HUES48 (cell line): ENCODE data around the gene MASP1.
"Not testable (repeated sequence)": the region's sequence is repeated elsewhere in the genome, so short reads cannot be mapped to it uniquely, and the experiment has no call there.

Experiments used
- H3K27ac ChIP-seq: one replicate; pipeline ENCODE4 v1.7.0; 2013; ENCODE audit warnings: low read depth, low read length, inconsistent platforms
- H3K27me3 ChIP-seq: 2 replicates; pipeline ENCODE4 v1.6.1; 2013; ENCODE audit warnings: mild to moderate bottlenecking, low read length; ENCODE audit not compliant: control insufficient read depth, insufficient read depth
- H3K36me3 ChIP-seq: 2 replicates; pipeline ENCODE4 v1.6.1; 2013; ENCODE audit warnings: low read length; ENCODE audit not compliant: control insufficient read depth, insufficient read depth
- H3K4me1 ChIP-seq: 2 replicates; pipeline ENCODE4 v1.6.1; 2013; ENCODE audit warnings: mild to moderate bottlenecking, low read length; ENCODE audit not compliant: control insufficient read depth, insufficient read depth
- H3K4me3 ChIP-seq: 2 replicates; pipeline ENCODE4 v1.5.1; 2013; ENCODE audit warnings: mild to moderate bottlenecking, low read depth, low read length
- H3K9ac ChIP-seq: 2 replicates; pipeline ENCODE4 v1.6.1; 2013; ENCODE audit warnings: mild to moderate bottlenecking, low read depth, low read length, moderate library complexity
- H3K9me3 ChIP-seq: 2 replicates; pipeline ENCODE4 v1.6.1; 2013; ENCODE audit warnings: low read length; ENCODE audit not compliant: control insufficient read depth, insufficient read depth

Gene MASP1

DNA sequence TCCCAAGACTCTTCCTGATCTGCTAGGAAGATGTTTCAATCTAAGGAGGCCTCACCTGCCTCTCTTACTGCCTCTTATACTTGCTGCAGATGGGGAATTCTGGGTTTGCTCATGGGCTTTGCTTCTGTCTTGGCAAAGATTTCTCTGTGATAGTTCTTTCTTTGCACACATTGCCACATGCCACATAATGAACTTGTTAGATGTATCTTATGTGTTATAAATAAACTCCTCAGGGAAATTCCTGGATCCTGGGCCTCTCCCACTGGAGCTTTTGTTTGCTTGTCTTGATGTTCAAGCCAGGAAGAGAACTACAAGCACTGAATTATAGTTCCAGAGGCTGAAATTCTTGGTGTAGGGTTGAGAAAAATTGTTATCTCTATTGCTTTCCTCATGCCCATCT lies 82.0 kb downstream of the MASP1 start:
- peaks cover 23% of the 10 kb centered on the region for H3K9me3 ChIP-seq
- no peak overlapping the region for H3K9ac ChIP-seq
- peaks cover 15% of the 10 kb centered on the region for H3K4me1 ChIP-seq
- no peak overlapping the region for H3K4me3 ChIP-seq
- no peaks in the 10 kb centered on the region for H3K27me3 ChIP-seq
- H3K27ac ChIP-seq, result no peak overlapping the region
- H3K36me3 ChIP-seq, result no peaks in the 10 kb centered on the region

DNA sequence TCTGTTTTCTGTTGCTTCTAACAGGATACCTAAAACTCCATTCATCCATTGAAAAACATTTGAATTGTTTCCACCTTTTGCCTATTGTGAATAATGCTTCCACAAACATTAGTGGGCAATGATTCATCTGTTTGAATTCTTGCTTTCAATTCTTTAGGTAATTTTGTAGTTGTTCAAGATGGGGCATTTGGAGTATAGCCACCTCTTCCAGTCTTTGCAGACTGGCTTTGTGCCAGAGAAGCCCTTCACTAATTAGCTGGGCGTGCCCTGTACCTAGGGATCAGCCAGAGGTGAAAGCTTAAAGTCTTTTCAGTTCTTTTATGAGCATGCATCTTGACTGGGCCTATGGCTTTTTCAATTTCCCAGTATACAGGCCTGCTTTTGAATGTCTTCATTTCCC lies 83.4 kb downstream of the MASP1 start:
- Histone ChIP-seq H3K27me3 (no peaks in the 10 kb centered on the region), H3K4me3 (no peak overlapping the region), H3K36me3 (no peaks in the 10 kb centered on the region), H3K9me3 (peaks cover 23% of the 10 kb centered on the region), H3K27ac (no peak overlapping the region), H3K4me1 (peaks cover 15% of the 10 kb centered on the region), H3K9ac (no peak overlapping the region)

DNA sequence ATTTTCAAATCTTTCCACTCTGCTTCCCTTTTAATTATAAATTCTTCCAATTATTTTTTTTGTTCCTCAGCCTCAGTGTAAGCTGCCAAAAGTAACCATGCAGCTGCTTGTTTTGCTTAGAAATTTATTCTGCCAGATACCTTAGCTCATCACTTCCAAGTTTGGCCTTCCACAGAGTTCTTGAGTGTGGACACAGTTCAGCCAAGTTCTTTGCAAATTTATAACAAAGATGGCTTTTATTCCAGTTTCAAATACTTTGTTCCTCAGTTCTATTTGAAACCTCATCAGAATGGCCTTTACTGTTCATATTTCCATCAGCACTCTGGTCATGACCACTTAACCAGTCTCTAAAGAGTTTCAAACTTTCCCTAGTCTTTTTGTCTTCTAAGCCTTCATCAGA lies 83.9 kb downstream of the MASP1 start:
- Histone ChIP-seq H3K9ac (no peak overlapping the region), H3K4me3 (no peak overlapping the region), H3K27me3 (no peaks in the 10 kb centered on the region), H3K4me1 (peaks cover 15% of the 10 kb centered on the region), H3K36me3 (no peaks in the 10 kb centered on the region), H3K9me3 (peaks cover 23% of the 10 kb centered on the region), H3K27ac (no peak overlapping the region)

DNA sequence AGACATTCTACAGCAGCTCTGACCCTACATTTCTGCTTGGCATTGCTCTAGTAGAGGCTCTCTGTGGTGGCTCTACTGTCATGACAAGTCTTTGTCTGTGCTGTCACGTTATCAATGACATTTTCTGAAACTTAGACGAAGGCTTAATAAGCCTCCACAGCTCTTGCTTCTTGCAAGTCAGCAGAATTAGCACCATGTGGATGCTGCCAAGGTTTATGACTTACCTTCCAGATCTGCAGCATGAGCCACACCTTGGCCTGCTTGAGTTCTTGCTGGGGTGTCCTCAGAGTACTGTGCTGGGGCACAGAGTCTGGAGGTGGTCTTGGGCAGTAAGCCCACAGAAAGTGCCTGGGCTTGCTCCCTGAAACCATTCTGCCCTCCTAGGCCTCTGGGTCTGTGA lies 84.5 kb downstream of the MASP1 start:
- Histone ChIP-seq H3K36me3 (no peaks in the 10 kb centered on the region), H3K9me3 (peaks cover 23% of the 10 kb centered on the region), H3K4me3 (no peak overlapping the region), H3K27me3 (no peaks in the 10 kb centered on the region), H3K9ac (no peak overlapping the region), H3K27ac (no peak overlapping the region), H3K4me1 (peaks cover 15% of the 10 kb centered on the region)

DNA sequence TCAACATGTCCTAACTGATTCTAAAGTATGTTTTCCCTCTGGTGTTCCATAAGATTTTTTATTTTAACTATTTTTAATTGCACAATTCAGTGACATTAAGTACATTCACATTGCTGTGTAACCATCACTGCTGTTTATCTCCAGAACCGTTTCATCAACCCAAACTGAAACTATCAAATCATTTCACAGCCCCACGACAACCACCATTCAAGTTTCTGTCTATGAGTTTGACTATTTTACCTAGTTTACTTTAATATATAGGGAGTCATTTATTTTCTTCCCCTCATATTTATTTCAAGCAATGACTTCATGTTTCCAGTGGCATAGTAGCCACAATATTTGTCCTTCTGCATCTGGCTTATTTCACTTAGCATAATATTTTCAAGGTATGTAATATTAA lies 85.9 kb downstream of the MASP1 start:
- peaks cover 23% of the 10 kb centered on the region for H3K9me3 ChIP-seq
- H3K4me3 ChIP-seq, result no peak overlapping the region

DNA sequence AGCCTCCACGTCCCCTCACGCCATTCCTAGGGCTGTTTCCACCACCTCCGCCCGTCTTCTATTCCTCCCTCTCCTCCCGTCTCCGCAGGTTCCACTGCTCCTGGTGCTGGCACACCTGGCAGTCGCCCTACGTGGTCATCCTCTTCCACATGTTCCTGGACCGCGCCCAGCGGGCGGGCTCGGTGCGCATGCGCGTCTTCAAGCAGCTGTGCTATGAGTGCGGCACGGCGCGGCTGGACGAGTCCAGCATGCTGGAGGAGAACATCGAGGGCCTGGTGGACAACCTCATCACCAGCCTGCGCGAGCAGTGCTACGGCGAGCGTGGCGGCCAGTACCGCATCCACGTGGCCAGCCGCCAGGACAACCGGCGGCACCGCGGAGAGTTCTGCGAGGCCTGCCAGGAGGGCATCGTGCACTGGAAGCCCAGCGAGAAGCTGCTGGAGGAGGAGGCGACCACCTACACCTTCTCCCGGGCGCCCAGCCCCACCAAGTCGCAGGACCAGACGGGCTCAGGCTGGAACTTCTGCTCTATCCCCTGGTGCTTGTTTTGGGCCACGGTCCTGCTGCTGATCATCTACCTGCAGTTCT lies 92.0 kb downstream of the MASP1 start:
- not testable (repeated sequence) for H3K36me3 ChIP-seq, H3K9ac ChIP-seq, H3K4me3 ChIP-seq, H3K27me3 ChIP-seq, H3K27ac ChIP-seq, H3K9me3 ChIP-seq, H3K4me1 ChIP-seq

More for the DNA sequence above, 85.9 kb downstream of the MASP1 start:
- Histone ChIP-seq H3K4me1 (peaks cover 11% of the 10 kb centered on the region), H3K27ac (no peak overlapping the region), H3K36me3 (no peaks in the 10 kb centered on the region), H3K9ac (no peak overlapping the region), H3K27me3 (no peaks in the 10 kb centered on the region)

DNA sequence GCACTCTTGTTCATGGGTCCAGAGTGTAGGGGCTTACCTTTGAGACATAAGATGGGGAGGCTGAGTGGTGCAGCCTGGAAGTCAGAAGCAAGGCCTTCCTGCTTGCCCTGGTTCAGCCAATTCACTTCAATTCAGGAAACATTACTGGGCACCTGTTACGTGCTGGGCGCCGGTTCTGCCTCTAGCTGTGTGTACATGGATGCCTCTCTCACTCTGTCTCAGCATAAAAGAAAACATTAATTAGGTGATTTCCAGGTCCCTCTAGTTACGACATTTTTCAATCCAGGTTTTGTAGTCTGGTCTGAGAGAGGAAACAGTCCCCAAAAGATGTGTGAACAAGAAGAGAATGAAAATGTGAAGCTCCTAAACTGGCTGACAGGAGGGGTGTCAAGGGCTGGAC lies 93.0 kb downstream of the MASP1 start:
- Histone ChIP-seq H3K27ac (no peak overlapping the region), H3K36me3 (no peaks in the 10 kb centered on the region), H3K4me1 (no peaks in the 10 kb centered on the region; the same call in 1 of the 2 replicates), H3K9ac (no peak overlapping the region), H3K9me3 (no peaks in the 10 kb centered on the region), H3K27me3 (no peaks in the 10 kb centered on the region), H3K4me3 (no peak overlapping the region)

DNA sequence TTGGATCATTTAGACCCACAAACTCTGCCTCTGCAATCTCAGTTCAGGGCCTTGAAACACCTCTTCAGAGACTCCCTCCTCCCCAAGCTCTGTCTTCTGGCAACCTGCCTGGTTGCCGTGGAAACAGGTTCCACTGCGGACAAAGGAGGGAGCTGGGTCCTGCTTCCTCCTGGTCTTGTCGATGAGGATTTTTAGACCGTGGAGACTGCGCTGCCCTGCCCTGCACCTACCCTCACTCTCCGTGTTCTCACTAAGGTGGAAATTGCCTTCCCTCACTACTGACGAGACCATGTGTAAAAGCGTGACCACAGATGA lies 94.2 kb downstream of the MASP1 start, which contains the start of gene RTP1:
RTP1 (plus strand) TSS at position 152 of the 315 bp plus-strand sequence; CDS start at position 182, 30 bp downstream.
- no peaks in the 10 kb centered on the region for H3K9me3 ChIP-seq
- H3K36me3 ChIP-seq, result no peaks in the 10 kb centered on the region
- no peaks in the 10 kb centered on the region for H3K27me3 ChIP-seq
- H3K9ac ChIP-seq, result no peak within 1 kb of the TSS
- no peak within 1 kb of the TSS for H3K27ac ChIP-seq
- no peak within 1 kb of the TSS for H3K4me3 ChIP-seq
- H3K4me1 ChIP-seq, result no peaks in the 10 kb centered on the region; the same call in 1 of the 2 replicates

DNA sequence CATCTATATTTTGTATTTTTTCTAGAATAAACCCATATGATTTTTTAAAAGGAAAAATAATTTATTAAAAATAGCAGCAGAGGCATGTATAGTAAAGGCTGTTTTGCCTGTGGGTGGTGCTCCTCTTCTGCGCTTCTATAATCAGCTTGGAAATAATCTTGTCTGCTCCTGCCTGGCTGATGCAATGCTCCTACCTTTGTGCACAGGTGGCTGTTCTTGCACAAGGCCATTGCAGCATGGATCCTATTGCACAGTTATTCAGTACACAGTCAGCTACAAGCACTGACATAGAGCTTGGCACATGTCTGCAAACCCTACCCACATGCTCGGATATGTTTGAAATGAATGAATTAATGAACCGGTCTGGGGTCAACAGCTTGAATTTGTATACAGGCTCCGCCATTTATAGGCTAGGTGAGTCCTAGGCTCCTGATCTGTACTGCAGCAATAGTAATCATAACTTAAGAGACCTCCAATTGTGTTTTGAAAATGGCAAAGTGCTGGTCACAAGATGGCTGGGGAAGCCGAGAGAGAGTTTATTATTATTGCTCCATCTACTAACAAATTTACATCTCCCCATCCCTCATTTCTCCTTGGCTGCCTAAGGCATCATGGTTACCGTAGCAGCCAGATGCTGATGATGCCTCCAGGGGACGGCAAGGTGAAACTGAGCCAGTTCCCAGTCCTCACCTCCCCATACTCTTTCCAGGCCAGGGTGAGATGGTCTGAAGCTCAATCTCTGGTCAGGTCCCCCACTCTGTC lies 94.8 kb downstream of the MASP1 start:
- H3K9me3 ChIP-seq, result no peaks in the 10 kb centered on the region
- no peak overlapping the region for H3K27ac ChIP-seq
- H3K27me3 ChIP-seq, result no peaks in the 10 kb centered on the region
- no peaks in the 10 kb centered on the region; the same call in 1 of the 2 replicates for H3K4me1 ChIP-seq
- H3K4me3 ChIP-seq, result no peak overlapping the region
- H3K9ac ChIP-seq, result no peak overlapping the region
- no peaks in the 10 kb centered on the region for H3K36me3 ChIP-seq

DNA sequence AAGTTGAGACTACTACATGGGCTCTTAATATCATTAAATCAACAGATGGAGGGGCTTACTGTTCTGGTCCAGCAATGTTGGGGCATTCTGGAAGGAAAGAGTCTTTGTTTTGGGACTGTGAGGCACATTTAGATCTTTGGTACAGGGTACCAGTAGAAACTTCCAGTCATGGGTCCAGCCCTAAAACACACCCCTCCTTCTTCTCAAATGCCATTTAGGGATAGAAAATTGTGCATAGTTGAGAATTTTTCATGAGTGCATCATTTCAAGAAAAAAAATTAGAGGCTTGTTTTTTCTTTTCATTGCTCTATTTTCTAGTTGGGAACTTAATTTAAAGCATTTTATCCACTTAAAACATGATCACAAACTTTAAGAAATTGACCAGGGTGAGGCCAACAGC lies 98.4 kb downstream of the MASP1 start:
- no peak overlapping the region for H3K27ac ChIP-seq
- H3K4me3 ChIP-seq, result no peak overlapping the region
- H3K27me3 ChIP-seq, result no peaks in the 10 kb centered on the region
- H3K4me1 ChIP-seq, result no peaks in the 10 kb centered on the region; the same call in 1 of the 2 replicates
- no peaks in the 10 kb centered on the region for H3K36me3 ChIP-seq
- no peak overlapping the region for H3K9ac ChIP-seq
- H3K9me3 ChIP-seq, result no peaks in the 10 kb centered on the region

DNA sequence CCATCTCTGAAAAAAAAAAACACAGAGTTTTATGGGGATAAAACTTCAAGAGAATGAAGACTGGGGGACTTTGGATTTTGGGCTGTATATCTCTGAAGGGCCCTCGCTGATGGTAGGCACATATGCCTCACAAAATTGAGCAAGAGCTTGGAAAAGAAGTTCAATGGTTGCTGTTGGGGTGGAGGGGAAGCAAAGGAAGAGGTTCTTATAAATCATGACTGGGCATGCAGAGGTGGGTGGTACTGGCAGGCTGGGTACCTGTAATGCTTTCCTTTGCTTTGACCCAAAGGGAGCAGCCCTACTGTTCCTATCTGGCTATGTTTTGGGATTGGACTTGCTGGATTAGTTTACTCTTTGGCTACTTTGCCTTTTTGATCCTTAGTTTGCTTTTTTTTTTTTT lies 100.3 kb downstream of the MASP1 start:
- Histone ChIP-seq H3K9ac (no peak overlapping the region), H3K9me3 (no peaks in the 10 kb centered on the region), H3K4me3 (no peak overlapping the region), H3K36me3 (no peaks in the 10 kb centered on the region), H3K27me3 (no peaks in the 10 kb centered on the region), H3K27ac (no peak overlapping the region), H3K4me1 (peaks cover 16% of the 10 kb centered on the region)
